GM19351 (cell line): ENCODE measurements around the gene CXCR6.

Experiments
- ATAC-seq: cut with Tn5 transposase; IDR thresholded peaks from one replicate; pipeline ENCODE4 v1.9.1; 2021; ENCODE audit warnings: mild to moderate bottlenecking, moderate library complexity; ENCODE audit not compliant: unreplicated experiment

CXCR6 gene

GRCh38 chr3:45946875-45947274 is 3.6 kb downstream of the CXCR6 start:
- no peak for ATAC-seq

- ATAC-seq, result no peak
Observed at GRCh38 chr3:45947361-45947760, 4.1 kb downstream of the CXCR6 start.

GRCh38 chr3:45948311-45948781 is 5.1 kb downstream of the CXCR6 start:
- no peak for ATAC-seq

- ATAC-seq, result no peak
Observed at GRCh38 chr3:45948881-45949280, 5.6 kb downstream of the CXCR6 start.

- no peak for ATAC-seq
Observed at GRCh38 chr3:45949432-45949831, 6.2 kb downstream of the CXCR6 start.

- no peak for ATAC-seq
Observed at GRCh38 chr3:45950131-45950530, 6.9 kb downstream of the CXCR6 start.

- no peak for ATAC-seq
Observed at GRCh38 chr3:45950686-45951600, 7.7 kb downstream of the CXCR6 start.

GRCh38 chr3:45951946-45952345 is 8.7 kb downstream of the CXCR6 start:
- no peak for ATAC-seq

- no peak for ATAC-seq
Observed at GRCh38 chr3:45952456-45952855, 9.2 kb downstream of the CXCR6 start.

GRCh38 chr3:45953536-45953935 is 10.3 kb downstream of the CXCR6 start:
- ATAC-seq, result no peak

- ATAC-seq, result no peak
Observed at GRCh38 chr3:45954306-45954705, 11.0 kb downstream of the CXCR6 start.

- ATAC-seq, result no peak
Observed at GRCh38 chr3:45955017-45955647, 11.9 kb downstream of the CXCR6 start.

GRCh38 chr3:45955706-45956105 is 12.4 kb downstream of the CXCR6 start:
- ATAC-seq, result no peak

- ATAC-seq, result no peak
Observed at GRCh38 chr3:45957586-45957985, 14.3 kb downstream of the CXCR6 start.

- no peak for ATAC-seq
Observed at GRCh38 chr3:45958321-45958791, 15.1 kb downstream of the CXCR6 start.

- ATAC-seq, result no peak
Observed at GRCh38 chr3:45959201-45959600, 15.9 kb downstream of the CXCR6 start.

GRCh38 chr3:45960289-45960688 is 17.0 kb downstream of the CXCR6 start:
- ATAC-seq, result no peak

GRCh38 chr3:45962033-45962432 is 18.8 kb downstream of the CXCR6 start:
- peak; percentile 69 for ATAC-seq

GRCh38 chr3:45964139-45964538 is 20.9 kb downstream of the CXCR6 start:
- ATAC-seq, result peak; percentile 73

GRCh38 chr3:45965253-45965652 is 22.0 kb downstream of the CXCR6 start:
- ATAC-seq, result no peak

- ATAC-seq, result no peak
Observed at GRCh38 chr3:45965653-45966052, 22.4 kb downstream of the CXCR6 start.

GRCh38 chr3:45966371-45966791 is 23.1 kb downstream of the CXCR6 start:
- no peak for ATAC-seq
